PC-9 (cell line): ENCODE data around the gene AUTS2.

ENCODE experiments used
- EZH2 ChIP-seq: fragments of 200-600 bp; sonication (generic); IDR thresholded peaks from 2 replicates; pipeline ENCODE4 v1.8.0; 2017; ENCODE audit warnings: antibody characterized with exemption, low read depth
- TF ChIP-seq, protein P1 (sequence below): fragments of 200-600 bp; sonication (generic); conservative IDR thresholded peaks from 2 replicates; pipeline ENCODE4 v1.6.1; 2017; ENCODE audit warnings: mixed run types, antibody characterized with exemption, mild to moderate bottlenecking, moderate library complexity

DNA sequence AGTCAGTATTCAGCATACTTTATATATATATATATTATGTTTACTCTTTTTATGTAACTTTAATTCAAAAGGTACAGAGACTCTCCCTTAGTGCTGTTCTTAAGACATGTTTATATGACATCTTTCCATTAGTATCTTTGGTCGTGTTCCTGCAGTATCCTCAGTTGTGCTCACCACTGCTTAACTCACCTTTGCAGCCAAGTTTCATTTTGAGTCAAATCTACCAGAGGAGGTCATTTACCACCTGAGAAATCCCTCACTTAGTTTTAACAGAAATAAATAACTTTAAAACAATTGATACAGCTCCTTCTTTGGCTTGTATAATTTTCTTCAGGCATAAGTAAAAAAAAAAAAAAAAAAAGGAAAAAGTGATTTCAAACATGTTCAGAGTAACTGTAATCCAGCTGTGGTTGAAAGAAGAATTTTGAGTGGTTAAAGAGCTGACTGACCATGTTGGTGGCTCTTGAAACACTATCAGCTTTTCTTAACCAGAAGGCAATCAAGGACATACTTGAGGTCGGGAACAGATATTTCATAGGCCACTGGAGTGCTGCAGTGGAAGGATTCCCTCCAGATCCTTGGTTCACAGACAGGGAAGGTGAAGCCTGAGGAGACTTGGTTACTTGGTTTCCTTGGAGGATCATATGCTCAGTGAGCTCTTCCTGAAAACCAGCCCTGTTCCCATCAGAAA is 116.8 kb downstream of the AUTS2 start:
- TF ChIP-seq, protein P1, sequence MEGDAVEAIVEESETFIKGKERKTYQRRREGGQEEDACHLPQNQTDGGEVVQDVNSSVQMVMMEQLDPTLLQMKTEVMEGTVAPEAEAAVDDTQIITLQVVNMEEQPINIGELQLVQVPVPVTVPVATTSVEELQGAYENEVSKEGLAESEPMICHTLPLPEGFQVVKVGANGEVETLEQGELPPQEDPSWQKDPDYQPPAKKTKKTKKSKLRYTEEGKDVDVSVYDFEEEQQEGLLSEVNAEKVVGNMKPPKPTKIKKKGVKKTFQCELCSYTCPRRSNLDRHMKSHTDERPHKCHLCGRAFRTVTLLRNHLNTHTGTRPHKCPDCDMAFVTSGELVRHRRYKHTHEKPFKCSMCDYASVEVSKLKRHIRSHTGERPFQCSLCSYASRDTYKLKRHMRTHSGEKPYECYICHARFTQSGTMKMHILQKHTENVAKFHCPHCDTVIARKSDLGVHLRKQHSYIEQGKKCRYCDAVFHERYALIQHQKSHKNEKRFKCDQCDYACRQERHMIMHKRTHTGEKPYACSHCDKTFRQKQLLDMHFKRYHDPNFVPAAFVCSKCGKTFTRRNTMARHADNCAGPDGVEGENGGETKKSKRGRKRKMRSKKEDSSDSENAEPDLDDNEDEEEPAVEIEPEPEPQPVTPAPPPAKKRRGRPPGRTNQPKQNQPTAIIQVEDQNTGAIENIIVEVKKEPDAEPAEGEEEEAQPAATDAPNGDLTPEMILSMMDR = no peak
- TF ChIP-seq EZH2 = no peak
